Right lobe of liver (tissue), 4 donors: ENCODE measurements around the gene CDH4.

ENCODE experiments used
- POLR2A ChIP-seq: fragments of 450-650 bp; IDR thresholded peaks from one replicate; pipeline ENCODE4 v1.6.1; 2017; ENCODE audit warnings: antibody characterized with exemption, mild to moderate bottlenecking
- TF ChIP-seq, protein P1 (sequence below), 4 donors: fragments of 200-600 bp in 3 of 4; fragments of 450-650 bp in 1 of 4; IDR thresholded peaks; one replicate each; pipeline versions ENCODE4 v1.5.1 to v1.8.0; 2016 to 2022; ENCODE audit warnings: antibody characterized with exemption in 4 of 4, mild to moderate bottlenecking in 2 of 4
- donor health status: DM: no; HTN: no; CAD: no.
- donor health status: DM: no; HTN: no; CAD: no.
- donor health status: DM: no; HTN: yes; CAD: no.

DNA sequence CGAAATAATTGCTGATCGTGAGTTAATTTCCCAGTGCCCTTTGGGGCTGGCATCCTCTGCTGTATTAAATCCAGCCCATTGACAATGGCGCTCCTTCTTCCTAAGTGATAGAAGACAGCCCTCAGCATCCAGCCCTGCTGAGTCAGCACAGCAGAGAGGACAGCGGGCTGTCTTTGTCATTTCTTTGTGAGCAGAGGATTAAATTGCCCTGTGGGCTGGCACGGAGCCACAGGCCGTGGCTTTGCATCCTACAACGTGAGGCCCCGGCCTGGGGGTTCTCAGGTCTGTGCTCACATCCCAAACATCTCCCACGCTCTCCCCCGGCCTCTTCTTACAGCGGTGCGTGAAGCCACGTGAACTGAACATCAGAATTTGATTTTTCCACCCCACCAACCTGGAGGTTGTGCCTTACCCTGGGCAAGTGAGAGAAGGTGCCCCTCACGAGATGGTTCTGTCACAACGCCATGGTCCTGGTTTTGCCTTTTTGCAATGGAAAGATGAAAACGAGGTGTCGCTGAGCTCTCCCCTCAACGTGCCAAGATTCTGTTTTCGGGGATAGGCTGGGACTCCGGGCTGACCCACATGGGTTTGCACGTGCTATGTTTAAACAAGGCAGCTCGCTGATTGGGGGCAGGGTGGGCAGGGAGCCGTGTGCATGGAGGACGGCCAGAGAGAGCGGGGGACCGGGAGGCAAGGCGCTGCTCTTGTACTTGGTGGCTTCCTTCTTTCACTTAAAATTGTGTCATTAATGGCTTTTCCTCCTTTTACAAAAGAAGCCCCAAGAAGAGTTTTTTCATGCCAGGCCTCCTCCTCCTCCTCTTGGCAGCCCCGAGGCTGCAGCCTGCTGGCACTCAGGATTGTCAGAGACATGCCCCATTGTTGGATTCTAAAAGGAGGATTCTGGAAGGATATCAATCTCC lies 19.5 kb downstream of the CDH4 start:
- TF ChIP-seq, protein P1, sequence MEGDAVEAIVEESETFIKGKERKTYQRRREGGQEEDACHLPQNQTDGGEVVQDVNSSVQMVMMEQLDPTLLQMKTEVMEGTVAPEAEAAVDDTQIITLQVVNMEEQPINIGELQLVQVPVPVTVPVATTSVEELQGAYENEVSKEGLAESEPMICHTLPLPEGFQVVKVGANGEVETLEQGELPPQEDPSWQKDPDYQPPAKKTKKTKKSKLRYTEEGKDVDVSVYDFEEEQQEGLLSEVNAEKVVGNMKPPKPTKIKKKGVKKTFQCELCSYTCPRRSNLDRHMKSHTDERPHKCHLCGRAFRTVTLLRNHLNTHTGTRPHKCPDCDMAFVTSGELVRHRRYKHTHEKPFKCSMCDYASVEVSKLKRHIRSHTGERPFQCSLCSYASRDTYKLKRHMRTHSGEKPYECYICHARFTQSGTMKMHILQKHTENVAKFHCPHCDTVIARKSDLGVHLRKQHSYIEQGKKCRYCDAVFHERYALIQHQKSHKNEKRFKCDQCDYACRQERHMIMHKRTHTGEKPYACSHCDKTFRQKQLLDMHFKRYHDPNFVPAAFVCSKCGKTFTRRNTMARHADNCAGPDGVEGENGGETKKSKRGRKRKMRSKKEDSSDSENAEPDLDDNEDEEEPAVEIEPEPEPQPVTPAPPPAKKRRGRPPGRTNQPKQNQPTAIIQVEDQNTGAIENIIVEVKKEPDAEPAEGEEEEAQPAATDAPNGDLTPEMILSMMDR (IDR thresholded peaks at IDR 0.05): no peak
- no peak for TF ChIP-seq POLR2A
